GM10266 (cell line): ENCODE measurements around the gene POLRMT.
"Not testable (repeated sequence)": the region's sequence is repeated elsewhere in the genome, so short reads cannot be mapped to it uniquely, and the experiment has no call there.

Experiments
- DNase-seq: peaks from one replicate; pipeline ENCODE4 v3.0.0; 2012; ENCODE audit errors: extremely low spot score
- TF ChIP-seq, protein P1 (sequence below): IDR thresholded peaks from 2 replicates; pipeline ENCODE4 v1.5.1; 2012; ENCODE audit warnings: mild to moderate bottlenecking, low read depth; ENCODE audit not compliant: control insufficient read depth, insufficient read depth; ENCODE audit errors: missing control alignments

POLRMT gene

DNA sequence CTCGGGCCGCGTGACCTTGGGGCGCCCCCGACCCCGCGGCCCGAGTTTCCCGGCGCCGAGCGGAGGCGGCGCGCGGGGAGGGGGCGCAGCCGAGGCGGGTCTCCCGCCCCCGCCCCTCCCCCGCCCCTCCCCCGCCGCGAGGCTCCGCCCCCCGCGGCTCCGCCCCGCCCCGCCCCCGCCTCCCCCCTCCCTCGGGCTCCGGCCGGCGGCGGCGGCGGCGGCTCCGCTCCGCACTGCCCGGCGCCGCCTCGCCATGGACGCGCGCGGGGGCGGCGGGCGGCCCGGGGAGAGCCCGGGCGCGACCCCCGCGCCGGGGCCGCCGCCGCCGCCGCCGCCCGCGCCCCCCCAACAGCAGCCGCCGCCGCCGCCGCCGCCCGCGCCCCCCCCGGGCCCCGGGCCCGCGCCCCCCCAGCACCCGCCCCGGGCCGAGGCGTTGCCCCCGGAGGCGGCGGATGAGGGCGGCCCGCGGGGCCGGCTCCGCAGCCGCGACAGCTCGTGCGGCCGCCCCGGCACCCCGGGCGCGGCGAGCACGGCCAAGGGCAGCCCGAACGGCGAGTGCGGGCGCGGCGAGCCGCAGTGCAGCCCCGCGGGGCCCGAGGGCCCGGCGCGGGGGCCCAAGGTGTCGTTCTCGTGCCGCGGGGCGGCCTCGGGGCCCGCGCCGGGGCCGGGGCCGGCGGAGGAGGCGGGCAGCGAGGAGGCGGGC, 43.5 kb downstream of the POLRMT start, which contains the start of gene HCN2:
TSS of gene HCN2 (plus strand) at position 189 of the 703 bp plus-strand sequence. CDS start at position 254, 65 bp downstream.
- DNase-seq, result no peak
- TF ChIP-seq, protein P1, sequence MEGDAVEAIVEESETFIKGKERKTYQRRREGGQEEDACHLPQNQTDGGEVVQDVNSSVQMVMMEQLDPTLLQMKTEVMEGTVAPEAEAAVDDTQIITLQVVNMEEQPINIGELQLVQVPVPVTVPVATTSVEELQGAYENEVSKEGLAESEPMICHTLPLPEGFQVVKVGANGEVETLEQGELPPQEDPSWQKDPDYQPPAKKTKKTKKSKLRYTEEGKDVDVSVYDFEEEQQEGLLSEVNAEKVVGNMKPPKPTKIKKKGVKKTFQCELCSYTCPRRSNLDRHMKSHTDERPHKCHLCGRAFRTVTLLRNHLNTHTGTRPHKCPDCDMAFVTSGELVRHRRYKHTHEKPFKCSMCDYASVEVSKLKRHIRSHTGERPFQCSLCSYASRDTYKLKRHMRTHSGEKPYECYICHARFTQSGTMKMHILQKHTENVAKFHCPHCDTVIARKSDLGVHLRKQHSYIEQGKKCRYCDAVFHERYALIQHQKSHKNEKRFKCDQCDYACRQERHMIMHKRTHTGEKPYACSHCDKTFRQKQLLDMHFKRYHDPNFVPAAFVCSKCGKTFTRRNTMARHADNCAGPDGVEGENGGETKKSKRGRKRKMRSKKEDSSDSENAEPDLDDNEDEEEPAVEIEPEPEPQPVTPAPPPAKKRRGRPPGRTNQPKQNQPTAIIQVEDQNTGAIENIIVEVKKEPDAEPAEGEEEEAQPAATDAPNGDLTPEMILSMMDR, result no peak

DNA sequence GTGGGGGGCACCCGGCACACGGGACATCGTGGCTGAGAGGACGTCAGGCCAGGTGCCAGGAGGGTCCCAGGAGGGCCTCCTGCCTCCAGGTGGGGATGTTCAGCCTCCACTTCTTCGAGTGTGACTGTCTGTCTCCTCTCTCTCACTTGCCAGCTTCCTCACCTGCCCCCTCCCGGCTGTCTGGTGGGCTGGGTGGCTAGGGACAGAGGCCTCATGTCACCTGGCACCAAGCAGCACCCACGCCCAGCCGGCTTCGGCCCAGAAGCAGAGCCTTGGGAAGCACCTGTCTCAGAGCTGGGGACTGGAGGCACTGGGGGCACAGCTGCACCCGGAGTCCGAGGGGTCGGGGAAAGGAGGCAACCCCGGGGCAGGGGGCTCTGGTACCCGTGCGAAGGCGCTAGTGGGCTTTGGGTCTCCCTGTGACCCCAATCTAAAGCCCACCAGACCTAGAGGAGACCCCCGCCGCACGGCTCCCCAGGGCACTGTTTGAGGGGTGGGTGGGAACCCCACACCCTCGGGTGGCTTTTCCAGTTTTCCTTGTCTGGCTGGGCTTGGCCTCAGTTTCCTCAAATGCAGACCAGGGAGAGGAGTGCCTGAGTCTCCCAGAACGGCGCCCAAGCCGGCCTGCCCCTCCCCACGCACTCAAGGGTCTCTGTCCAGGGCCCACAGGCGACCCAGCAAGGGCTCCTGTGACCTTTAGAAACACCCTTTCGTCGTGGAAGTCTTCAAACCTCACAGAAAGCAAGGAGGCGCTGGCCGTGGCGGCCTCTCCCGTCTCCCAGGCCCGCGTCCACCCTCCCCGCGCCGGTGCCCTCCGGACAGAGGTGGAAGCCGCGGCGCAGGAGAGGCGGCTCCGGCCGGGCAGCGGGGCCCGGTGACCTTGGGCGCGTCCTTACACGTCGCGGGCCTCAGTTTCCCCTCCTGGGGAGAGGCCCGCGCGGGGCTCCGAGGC, 44.3 kb downstream of the POLRMT start:
- DNase-seq, result no peak
- TF ChIP-seq, protein P1, result peak; percentile 30

DNA sequence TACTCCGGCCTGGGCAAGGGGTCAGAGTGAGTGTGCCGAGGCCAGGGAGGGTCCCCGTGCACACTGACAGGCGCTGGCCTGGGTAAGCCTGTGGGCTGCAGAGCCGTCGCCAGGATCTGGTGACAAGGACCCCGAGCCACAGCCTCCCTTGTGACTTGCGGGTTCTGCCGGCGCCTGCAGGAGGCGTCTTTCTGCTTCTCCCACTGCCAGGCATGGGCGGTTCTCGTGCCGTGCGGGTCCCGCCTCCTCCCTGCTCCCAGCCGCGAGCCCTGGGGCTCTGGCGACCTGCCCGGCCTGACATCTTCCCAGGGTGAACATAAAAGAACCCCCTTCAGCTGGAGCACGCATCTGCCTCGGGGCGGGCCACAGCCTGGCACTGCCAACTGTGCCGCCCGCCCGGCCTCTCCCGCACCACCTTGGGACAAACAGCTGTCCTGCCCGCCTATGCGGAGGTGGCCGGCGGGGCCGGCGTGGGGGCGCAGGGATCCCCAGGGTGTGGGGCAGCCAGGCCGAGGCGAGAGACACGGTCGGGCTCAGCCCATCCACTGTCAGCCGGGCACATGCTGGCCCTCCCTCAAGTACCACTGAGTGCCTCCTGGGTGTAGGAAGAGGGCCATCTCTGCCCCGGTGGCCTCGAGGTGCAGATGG, 45.1 kb downstream of the POLRMT start:
- TF ChIP-seq, protein P1, result peak; percentile 54
- DNase-seq, result peak; percentile 70

DNA sequence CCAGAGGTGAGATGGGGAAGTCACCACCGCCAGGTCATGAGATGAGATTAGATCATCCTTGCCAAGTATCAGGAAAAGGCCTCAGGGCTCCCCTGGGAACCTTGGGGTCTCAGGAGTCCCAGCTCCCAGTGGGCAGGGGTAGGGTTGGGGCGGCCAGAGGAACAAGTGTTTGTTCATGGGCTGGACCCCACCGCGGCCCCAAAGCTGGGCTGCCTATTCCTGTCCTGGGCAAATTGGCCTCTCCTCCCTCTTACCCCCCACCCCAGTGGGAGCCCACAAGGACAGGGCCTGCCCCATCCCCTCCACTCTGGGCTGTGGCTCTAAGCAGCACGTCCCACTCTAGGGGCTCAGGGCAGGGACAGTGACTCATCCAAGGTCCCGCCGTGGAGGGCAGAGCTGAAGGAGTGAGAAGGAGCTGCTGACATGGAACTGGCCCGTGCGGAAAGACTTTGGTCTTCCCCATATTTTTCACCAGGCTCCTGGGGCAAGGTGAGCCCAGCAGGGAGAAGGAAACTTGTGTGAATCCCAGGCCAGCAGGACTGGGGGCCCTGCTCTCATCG, 47.7 kb downstream of the POLRMT start:
- DNase-seq, result no peak

DNA sequence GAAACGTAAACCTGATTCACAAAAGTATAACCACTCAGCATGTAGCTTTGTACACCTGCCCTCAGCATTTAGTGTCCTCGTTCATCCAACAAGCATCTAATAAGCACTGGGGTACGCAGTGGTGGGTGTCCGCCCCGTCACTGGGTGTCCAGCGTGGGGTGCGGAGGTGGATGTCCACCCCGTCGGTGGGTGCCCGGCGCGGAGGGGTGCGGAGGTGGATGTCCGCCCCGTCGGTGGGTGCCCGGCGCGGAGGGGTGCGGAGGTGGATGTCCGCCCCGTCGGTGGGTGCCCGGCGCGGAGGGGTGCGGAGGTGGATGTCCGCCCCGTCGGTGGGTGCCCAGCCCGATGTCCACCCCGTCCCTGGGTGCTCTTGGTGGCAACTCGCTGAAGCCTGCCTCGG, 48.2 kb downstream of the POLRMT start:
- DNase-seq, result not testable (repeated sequence)

More for the DNA sequence above, 47.7 kb downstream of the POLRMT start:
- TF ChIP-seq, protein P1, result no peak

DNA sequence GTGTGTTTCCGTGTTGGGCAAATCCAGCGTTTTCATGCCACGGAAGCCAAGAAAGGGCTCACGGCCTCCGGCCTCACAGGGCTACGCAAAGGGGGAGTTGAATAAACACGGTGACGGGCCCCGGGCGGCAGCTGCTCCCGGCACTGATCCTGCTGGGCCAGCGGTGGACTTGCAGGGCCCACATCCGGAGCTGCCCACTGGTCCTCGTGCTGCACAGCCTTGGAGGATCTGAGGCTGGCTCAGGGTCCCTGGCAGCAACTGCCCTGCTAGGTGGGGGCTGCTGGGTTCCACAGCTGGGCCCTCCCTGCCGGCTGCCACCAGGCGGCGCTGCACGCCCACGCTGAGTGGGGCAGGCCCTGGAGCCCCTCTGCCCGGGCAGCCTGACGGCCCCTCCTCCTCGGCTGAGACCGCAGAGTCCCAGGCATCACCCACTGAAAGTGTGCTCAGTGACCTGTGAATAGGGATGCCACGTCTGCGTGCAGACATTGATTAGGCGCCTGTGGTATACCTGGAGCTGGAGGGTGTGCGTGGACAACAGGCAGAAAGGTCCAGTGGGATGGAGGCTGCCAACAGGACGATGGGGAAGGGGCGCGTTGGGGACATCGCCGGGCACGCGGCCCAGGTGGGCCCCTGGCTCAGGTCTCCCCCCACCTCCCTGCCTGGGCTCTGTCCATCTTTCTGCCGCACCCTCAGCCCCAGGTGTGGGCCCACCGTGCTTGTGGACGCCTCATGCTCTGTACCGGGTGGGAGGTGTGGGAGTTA, 48.9 kb downstream of the POLRMT start:
- TF ChIP-seq, protein P1, result peak; percentile 90

DNA sequence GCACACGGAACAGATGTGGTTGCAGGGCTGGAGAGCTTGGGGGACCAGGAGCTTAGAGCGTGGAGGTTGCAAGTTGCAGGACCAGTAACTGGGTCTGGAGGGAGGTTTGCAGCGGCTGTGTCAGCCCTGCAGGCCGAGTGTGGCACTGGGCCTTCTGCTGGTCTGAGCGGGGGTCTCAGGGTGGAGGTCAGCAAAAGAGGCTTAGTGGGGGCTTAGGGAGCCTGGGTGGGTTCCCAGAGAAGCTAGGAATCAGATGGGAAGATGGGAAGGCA, 49.4 kb downstream of the POLRMT start:
- TF ChIP-seq, protein P1, result no peak

More for the DNA sequence above, 48.9 kb downstream of the POLRMT start:
- peak; percentile 91 for DNase-seq

More for the DNA sequence above, 49.4 kb downstream of the POLRMT start:
- DNase-seq, result no peak
